Neutrophil (primary cell): ENCODE results near the gene SDCBP2.

Experiments used
- H3K27ac ChIP-seq: fragments of 200-600 bp; sonication (generic); 2 replicates; pipeline ENCODE4 v1.5.1; 2016; ENCODE audit warnings: mild to moderate bottlenecking, moderate library complexity
- H3K27me3 ChIP-seq: fragments of 200-600 bp; sonication (generic); 2 replicates; pipeline ENCODE4 v1.6.0; 2016; ENCODE audit warnings: mild to moderate bottlenecking
- H3K36me3 ChIP-seq: fragments of 200-600 bp; sonication (generic); 2 replicates; pipeline ENCODE4 v1.5.1; 2017
- H3K4me1 ChIP-seq, 2 experiments: fragments of 200-600 bp in 1 of 2; sonication (generic) in 1 of 2; 1 replicate in 1 of 2; 2 replicates in 1 of 2; pipeline versions ENCODE4 v1.5.1 to v1.6.1; 2013 to 2016; ENCODE audit warnings: low read depth in 1 of 2, low read length in 1 of 2, mild to moderate bottlenecking in 1 of 2, moderate library complexity in 1 of 2; ENCODE audit not compliant: control insufficient read depth in 1 of 2, insufficient read depth in 1 of 2
- H3K4me3 ChIP-seq, 2 experiments: fragments of 200-600 bp in 1 of 2; sonication (generic) in 1 of 2; 1 replicate in 1 of 2; 2 replicates in 1 of 2; pipeline ENCODE4 v1.5.1; 2013 to 2016; ENCODE audit warnings: low read depth in 1 of 2, low read length in 1 of 2, mild to moderate bottlenecking in 1 of 2, moderate library complexity in 1 of 2
- H3K9me3 ChIP-seq: fragments of 200-600 bp; sonication (generic); 2 replicates; pipeline ENCODE4 v1.5.1; 2016
- TF ChIP-seq, protein P1 (sequence below): fragments of 200-600 bp; sonication (generic); IDR thresholded peaks from 2 replicates; pipeline ENCODE4 v1.5.1; 2016; ENCODE audit warnings: antibody characterized with exemption

The SDCBP2 gene

DNA sequence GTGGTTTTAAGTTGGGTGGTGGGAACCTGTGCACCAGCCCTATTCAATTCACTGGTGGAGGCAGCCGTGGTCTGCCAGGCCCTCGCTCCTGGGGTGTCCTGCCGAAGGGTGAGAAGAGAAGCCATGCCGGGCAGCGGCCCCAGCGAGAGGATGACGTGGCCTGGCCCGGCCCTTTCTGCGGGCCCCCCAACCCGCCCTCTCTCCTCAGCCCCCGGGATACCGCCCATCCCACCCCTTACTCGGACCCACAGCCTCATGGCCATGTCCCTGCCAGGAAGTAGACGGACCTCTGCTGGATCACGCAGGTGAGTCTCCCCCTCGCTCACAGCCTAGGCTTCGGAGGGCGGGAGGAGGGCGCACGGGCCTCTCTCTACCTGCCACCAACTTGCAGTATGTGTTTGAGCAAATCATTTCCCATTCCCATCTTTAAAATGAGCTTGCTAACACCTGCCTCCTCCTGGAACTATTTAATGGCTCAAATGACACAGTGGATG lies 32.8 kb downstream of the SDCBP2 start:
- no peaks in the 10 kb centered on the region for H3K4me1 ChIP-seq
- H3K27me3 ChIP-seq: peaks cover 11% of the 10 kb centered on the region
- TF ChIP-seq, protein P1, sequence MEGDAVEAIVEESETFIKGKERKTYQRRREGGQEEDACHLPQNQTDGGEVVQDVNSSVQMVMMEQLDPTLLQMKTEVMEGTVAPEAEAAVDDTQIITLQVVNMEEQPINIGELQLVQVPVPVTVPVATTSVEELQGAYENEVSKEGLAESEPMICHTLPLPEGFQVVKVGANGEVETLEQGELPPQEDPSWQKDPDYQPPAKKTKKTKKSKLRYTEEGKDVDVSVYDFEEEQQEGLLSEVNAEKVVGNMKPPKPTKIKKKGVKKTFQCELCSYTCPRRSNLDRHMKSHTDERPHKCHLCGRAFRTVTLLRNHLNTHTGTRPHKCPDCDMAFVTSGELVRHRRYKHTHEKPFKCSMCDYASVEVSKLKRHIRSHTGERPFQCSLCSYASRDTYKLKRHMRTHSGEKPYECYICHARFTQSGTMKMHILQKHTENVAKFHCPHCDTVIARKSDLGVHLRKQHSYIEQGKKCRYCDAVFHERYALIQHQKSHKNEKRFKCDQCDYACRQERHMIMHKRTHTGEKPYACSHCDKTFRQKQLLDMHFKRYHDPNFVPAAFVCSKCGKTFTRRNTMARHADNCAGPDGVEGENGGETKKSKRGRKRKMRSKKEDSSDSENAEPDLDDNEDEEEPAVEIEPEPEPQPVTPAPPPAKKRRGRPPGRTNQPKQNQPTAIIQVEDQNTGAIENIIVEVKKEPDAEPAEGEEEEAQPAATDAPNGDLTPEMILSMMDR: no peak
- H3K36me3 ChIP-seq: no peaks in the 10 kb centered on the region
- no peak overlapping the region for H3K4me3 ChIP-seq
- no peak overlapping the region for H3K27ac ChIP-seq
- H3K9me3 ChIP-seq: no peaks in the 10 kb centered on the region

- Histone ChIP-seq H3K4me1 (no peaks in the 10 kb centered on the region), H3K9me3 (no peaks in the 10 kb centered on the region), H3K27me3 (peaks cover 13% of the 10 kb centered on the region), H3K36me3 (no peaks in the 10 kb centered on the region), H3K27ac (no peak overlapping the region), H3K4me3 (no peak overlapping the region)
- TF ChIP-seq, protein P1: no peak
Measured at GRCh38 chr20:1295276-1295930, 33.5 kb downstream of the SDCBP2 start.

DNA sequence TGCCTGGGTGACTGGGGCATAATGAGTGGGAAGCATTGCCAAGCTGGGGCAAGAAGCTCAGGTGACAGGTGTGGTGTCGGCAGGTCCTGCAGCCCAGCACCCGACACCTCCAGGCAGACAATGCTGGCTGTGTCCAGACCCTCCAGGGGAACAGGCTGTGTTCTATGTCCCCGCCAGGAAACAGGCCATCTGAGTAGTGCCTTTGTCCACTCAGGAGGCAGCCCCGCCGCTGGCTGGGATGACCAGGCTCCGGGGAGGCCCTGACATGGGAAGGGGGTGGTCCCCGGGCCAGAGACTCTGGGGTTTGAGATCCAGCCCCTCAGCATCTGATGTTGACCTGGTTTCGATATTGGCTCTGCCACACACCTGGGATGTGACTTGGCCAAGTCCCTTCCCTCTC lies 34.4 kb downstream of the SDCBP2 start:
- Histone ChIP-seq H3K9me3 (no peaks in the 10 kb centered on the region), H3K27me3 (peaks cover 13% of the 10 kb centered on the region), H3K4me3 (no peak overlapping the region)

GRCh38 chr20:1293641-1294379 lies 35.1 kb downstream of the SDCBP2 start:
- no peaks in the 10 kb centered on the region for H3K36me3 ChIP-seq
- no peaks in the 10 kb centered on the region for H3K4me1 ChIP-seq
- H3K27ac ChIP-seq: no peak overlapping the region
- no peak overlapping the region for H3K4me3 ChIP-seq
- TF ChIP-seq, protein P1: no peak
- no peaks in the 10 kb centered on the region for H3K9me3 ChIP-seq
- H3K27me3 ChIP-seq: peaks cover 13% of the 10 kb centered on the region

More for the DNA sequence above, 34.4 kb downstream of the SDCBP2 start:
- H3K36me3 ChIP-seq: no peaks in the 10 kb centered on the region
- H3K4me1 ChIP-seq: no peaks in the 10 kb centered on the region
- H3K27ac ChIP-seq: no peak overlapping the region
- TF ChIP-seq, protein P1: no peak

DNA sequence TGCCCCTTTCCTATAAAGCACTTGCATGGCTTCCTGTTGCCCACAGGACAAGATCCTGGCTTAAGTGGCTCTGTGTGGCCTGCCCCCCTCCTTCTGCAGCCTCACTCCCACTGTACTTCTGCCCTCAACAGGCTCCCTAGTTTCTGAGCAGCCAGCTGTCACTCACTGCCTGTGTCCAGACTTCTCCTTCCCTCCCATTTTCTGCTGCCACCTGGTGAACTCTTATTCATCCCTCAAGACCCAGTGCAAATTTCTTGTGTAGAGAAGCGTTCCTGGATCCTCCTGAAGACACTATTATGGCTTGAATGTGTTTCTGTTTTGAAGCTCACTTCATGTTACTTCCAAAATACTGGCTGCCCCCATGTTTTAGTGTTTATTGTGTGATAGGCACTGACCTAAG lies 36.3 kb downstream of the SDCBP2 start:
- no peak overlapping the region for H3K4me3 ChIP-seq
- TF ChIP-seq, protein P1: no peak
- no peaks in the 10 kb centered on the region for H3K36me3 ChIP-seq
- H3K4me1 ChIP-seq: no peaks in the 10 kb centered on the region
- no peaks in the 10 kb centered on the region for H3K9me3 ChIP-seq
- H3K27ac ChIP-seq: no peak overlapping the region
- H3K27me3 ChIP-seq: peaks cover 13% of the 10 kb centered on the region
